Measurements from ENCODE around the gene TRAF6.

TRAF6 gene

DNA sequence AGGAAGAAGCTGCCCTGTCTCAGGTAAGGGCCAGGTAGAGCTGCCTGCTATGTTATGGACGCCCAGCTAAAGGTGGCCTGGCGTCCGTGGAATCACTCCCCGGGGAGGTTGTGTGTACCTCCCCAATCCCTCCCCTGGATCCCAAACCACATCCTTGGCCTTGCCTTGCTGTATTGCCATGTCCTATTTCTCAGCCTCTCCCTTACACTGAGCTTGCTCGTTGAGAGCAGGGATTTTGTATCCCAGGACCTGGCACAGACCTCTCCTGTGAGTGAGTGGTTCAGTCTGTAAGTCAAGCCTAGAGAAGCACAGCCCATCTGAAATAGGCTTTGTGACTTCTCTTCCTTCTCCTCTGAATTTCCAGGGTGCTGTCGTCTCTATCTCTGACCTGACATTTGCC lies 53.9 kb downstream of the TRAF6 start:
- no peak for DNase-seq

- DNase-seq, result no peak
Observed at GRCh38 chr11:36455658-36456111, 54.4 kb downstream of the TRAF6 start.

- no peak for DNase-seq
Observed at GRCh38 chr11:36454941-36455631, 55.0 kb downstream of the TRAF6 start.

DNA sequence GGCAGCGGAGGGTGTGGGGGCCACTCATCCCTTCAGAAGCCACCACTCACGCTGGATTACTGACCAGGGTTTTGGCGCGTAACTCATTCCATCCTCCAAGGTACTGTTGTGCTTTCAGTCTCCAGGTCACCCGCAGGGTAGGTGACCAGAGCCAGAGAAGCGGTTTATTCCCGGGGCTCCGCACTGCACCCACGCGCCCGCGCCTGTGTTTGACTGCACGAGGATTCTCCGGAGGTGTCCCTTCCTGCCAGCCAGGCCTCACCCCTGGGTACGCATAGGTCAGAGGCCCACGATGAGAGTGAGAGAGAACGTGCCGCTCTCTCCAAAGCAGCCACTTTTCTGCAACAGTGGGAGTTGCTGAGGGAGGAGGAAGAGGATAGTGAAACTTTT lies 55.5 kb downstream of the TRAF6 start:
- no peak for DNase-seq

DNA sequence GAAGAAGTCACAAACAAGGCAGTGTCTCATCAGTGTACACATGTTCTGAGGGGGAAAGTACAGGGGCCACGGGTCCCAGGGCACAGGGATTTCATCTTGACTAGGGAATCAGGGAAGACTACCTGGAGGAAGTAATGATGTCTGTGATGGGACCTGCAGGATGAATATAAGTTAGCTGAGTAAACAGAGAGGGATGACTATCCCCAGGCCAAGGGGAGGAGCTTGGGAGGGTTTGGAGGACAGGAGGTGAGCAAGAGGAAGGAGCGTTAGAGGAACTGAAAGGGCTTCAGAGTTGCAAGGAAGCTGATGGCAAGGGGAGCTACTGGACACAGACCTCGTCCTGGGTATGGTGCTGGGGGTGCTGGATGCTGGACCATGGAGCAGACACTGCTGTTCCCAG lies 56.4 kb downstream of the TRAF6 start:
- no peak for DNase-seq

GRCh38 chr11:36452961-36453360 lies 57.1 kb downstream of the TRAF6 start:
- DNase-seq, result no peak

DNA sequence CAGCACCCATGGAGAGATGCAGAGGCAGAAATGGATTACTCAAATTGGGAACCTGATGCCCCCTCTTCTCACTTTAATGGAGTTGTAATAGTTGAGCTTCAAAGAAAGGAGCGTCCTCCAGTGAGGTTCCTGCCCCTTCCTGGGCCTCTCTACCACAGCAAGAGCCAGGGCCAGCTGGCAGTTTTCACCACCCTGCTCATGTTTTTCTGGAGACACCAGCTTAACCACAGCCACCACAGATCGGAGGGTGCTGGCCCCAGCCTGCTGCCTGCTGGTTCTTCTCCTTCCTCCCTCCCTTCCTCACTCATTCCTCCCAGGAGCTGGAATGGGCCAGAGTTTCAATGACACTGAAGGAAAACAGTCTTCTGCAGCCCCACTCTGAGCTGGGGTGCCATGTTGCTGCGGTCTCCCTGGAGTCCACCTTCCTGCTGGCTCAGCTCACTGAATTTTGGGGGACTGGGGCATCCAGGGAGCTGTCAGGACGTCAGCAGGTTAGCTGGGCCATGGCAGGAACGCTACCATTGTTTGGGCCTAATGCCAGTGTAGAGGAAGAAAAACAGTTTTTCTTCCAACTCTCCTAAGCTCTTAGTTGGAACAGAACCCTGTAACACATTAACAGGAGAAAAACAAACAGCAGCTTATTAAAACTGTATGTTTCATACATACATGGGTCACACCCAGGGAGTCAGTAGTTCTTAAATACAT lies 57.7 kb downstream of the TRAF6 start:
- no peak for DNase-seq

GRCh38 chr11:36451681-36452080 lies 58.4 kb downstream of the TRAF6 start:
- DNase-seq, result no peak

DNA sequence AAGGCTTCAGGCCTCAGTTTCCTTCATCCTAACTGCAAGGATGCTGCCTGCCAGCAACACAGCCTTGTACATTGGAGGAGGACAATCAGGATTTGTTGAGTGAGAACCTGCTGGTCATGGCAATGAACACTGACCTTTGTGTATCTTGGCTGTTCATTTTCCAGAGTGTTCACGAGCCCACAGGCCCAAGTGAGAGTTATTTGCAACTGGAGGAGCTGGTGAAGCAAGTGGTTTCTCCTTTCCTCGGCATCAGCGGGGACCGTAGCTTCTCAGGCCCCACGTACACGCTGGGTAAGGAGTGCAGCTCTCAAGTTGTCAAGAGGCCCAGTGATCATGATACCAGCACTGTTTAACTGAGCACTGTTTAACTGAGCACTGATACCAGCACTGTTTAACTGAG lies 59.0 kb downstream of the TRAF6 start:
- no peak for DNase-seq

- DNase-seq, result no peak
Observed at GRCh38 chr11:36450110-36450572, 59.9 kb downstream of the TRAF6 start.

GRCh38 chr11:36449561-36450096 lies 60.4 kb downstream of the TRAF6 start:
- DNase-seq, result no peak

GRCh38 chr11:36447947-36448346 lies 62.1 kb downstream of the TRAF6 start:
- no peak for DNase-seq

DNA sequence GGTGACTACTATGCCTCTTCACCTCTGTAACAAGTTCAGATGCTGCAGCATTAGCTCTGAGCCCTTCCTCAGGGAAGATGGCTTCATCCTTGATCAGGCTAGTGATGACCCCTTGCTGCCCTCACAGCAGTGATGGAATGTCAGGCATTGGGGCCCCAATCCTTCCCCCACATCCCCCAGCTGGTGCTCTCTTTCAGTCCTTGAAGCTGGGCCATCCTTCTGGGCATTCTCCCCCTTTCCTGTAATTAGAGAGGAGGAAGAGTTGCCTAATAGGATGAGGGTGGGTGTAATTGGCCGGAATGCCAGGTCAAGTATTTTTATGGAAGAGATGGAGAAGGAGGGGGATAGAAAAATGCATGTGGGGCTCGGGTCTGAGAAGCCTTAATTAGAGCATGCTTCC lies 62.6 kb downstream of the TRAF6 start:
- DNase-seq, result no peak

- DNase-seq, result no peak
Observed at GRCh38 chr11:36446135-36446534, 63.9 kb downstream of the TRAF6 start.

- DNase-seq, result no peak
Observed at GRCh38 chr11:36443661-36444060, 66.4 kb downstream of the TRAF6 start.

DNA sequence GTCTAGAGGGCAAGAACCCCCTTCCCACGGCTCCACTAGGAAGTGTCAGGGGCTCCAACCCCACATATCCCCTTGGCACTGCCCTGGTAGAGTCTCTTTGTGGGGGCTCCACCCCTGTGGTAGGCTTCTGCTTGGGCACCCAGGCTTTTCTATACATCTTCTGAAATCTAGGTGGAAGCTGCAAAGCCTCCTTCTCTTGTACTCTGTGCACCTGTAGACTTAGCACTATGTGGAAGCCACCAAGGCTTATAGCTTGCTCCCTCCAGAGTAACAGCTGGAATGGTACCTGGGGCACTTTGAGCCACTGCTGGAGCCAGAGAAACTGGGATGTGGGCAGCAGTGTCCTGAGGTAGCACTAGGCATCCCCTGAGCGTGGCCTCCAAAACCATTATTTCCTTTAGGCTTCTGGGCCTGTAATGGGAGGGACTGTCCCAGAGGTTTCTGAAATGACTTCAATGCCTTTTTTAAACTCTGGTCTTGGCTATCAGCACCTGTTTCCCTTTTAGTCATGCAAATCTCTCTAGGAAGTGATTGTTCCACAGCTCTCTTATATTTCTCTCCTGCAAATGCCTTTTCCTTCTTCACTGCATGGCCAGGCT lies 68.4 kb downstream of the TRAF6 start:
- DNase-seq, result no peak

- no peak for DNase-seq
Observed at GRCh38 chr11:36438126-36438525, 71.9 kb downstream of the TRAF6 start.

DNA sequence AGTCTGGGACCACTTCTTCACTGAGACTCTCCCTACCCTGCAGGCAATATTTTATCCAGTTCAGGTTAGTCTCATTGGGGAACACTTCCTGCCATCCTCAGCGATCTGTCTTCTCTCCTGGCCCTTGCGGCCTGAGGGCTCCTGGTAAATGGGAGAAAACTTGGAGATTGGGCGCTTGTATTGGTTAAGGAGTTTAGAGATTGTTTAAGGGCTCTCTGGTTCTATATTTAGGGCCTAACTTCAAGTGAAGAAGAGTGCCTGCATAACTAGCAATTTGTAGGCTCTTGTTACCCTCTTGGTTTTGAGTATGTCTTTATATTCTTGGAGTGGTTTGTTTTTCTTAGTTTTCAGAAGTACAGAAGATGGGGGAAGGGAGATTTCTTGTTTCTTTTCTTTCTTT lies 72.7 kb downstream of the TRAF6 start:
- no peak for DNase-seq

Data from activated CD4-positive, CD25-positive, alpha-beta regulatory T cell treated with anti-CD3 and anti-CD28 coated beads, Interleukin-2, amount 50 U/mL, for 72 hours (primary cell).